ENCODE results near the gene UBE2M.
"Not testable (repeated sequence)": the region's sequence is repeated elsewhere in the genome, so short reads cannot be mapped to it uniquely, and the experiment has no call there.

Gene UBE2M

GRCh38 chr19:58545286-58546018, 13.0 kb downstream of the UBE2M start:
- no peak for TF ChIP-seq CTCF (conservative IDR thresholded peaks at IDR 0.05; ENCODE audit: low read depth)
- CTCF ChIA-PET = interaction anchor here (0.6 to 1.3 kb wide), 2 partner anchors 26 to 185 kb away, joined by 3 to 7 read pairs; partner anchors contain the start of gene ZBTB45
- POLR2A ChIA-PET (ENCODE audit: low non-redundant PET) = interaction anchor here (0.7 to 2.3 kb wide), 2 partner anchors 7 to 26 kb away, joined by 4 to 7 read pairs; partner anchors contain the start of gene ZBTB45
- H3K27ac ChIP-seq = peak overlapping the region; percentile 99
- no peak for DNase-seq (ENCODE audit: low spot score)

GRCh38 chr19:58544591-58545285, 13.7 kb downstream of the UBE2M start:
- TF ChIP-seq CTCF (conservative IDR thresholded peaks at IDR 0.05; ENCODE audit: low read depth) = no peak
- POLR2A ChIA-PET (ENCODE audit: low non-redundant PET) = interaction anchor here (0.7 to 2.3 kb wide), 6 partner anchors 8 to 25 kb away, joined by 3 to 7 read pairs (median 5); partner anchors contain the start of genes UBE2M and ZBTB45
- peak; percentile 77 for DNase-seq (ENCODE audit: low spot score)
- peak overlapping the region; percentile 99 for H3K27ac ChIP-seq
- CTCF ChIA-PET = interaction anchor here (0.6 to 1.5 kb wide), 3 partner anchors 25 to 184 kb away, joined by 3 to 11 read pairs (median 7); partner anchors contain the start of gene ZBTB45

- peak; percentile 100 for DNase-seq (ENCODE audit: low spot score)
- POLR2A ChIA-PET (ENCODE audit: low non-redundant PET) = interaction anchor here (0.6 to 2.3 kb wide), 9 partner anchors 9 to 181 kb away, joined by 3 to 7 read pairs (median 4); partner anchors contain the start of genes CHMP2A, UBE2M, ZBTB45 and ZNF497
These were observed 14.4 kb downstream of the UBE2M start, which contains the start of gene TRIM28 for GRCh38 chr19:58543826-58544590. Gene TRIM28, plus strand, starts transcription at chr19:58544064. Its CDS starts 694 bp downstream, at chr19:58544758.

GRCh38 chr19:58542641-58543372, 15.6 kb downstream of the UBE2M start:
- CTCF ChIA-PET = interaction anchor here (1.5 kb wide), 1 partner anchor 23 kb away, joined by 11 read pairs; the partner anchor contains the start of gene ZBTB45
- not testable (repeated sequence) for DNase-seq (ENCODE audit: low spot score)
- POLR2A ChIA-PET (ENCODE audit: low non-redundant PET) = interaction anchor here (0.6 to 1.7 kb wide), 4 partner anchors 14 to 151 kb away, joined by 3 to 6 read pairs (median 4); partner anchors contain the start of gene UBE2M
- H3K27ac ChIP-seq = peak overlapping the region; percentile 99

More at GRCh38 chr19:58543826-58544590, 14.4 kb downstream of the UBE2M start, which contains the start of gene TRIM28:
- H3K27ac ChIP-seq = peak within 1 kb of the TSS; percentile 99
- CTCF ChIA-PET = interaction anchor here (0.8 to 1.5 kb wide), 2 partner anchors 25 to 30 kb away, joined by 3 to 11 read pairs; partner anchors contain the start of gene ZBTB45
- TF ChIP-seq CTCF (conservative IDR thresholded peaks at IDR 0.05; ENCODE audit: low read depth) = no peak

GRCh38 chr19:58539169-58539559, 19.2 kb downstream of the UBE2M start:
- DNase-seq (ENCODE audit: low spot score); H3K27ac ChIP-seq; CTCF ChIA-PET; POLR2A ChIA-PET (ENCODE audit: low non-redundant PET): not testable (repeated sequence)

GRCh38 chr19:58538257-58539168, 19.9 kb downstream of the UBE2M start:
- DNase-seq (ENCODE audit: low spot score) = no peak
- ChIA-PET CTCF (no interaction called here), POLR2A (ENCODE audit: low non-redundant PET) (no interaction called here)
- TF ChIP-seq CTCF (conservative IDR thresholded peaks at IDR 0.05; ENCODE audit: low read depth) = no peak
- H3K27ac ChIP-seq = no peak overlapping the region
